CD4-positive, alpha-beta T cell (primary cell): ENCODE measurements around the gene DDI2. TPM values are rescaled to one million over a fixed set of nuclear protein-coding genes. Genes with fewer than 3 reads are reported as not detected.

Experiments
- ATAC-seq: fragments of 200-7000 bp; cut with Tn5 transposase; one replicate; pipeline ENCODE4 v1.10.0; 2022; ENCODE audit warnings: mild to moderate bottlenecking; ENCODE audit not compliant: poor library complexity
- CTCF ChIA-PET: fragments of 350-600 bp; sonication (Branson Sonifier 250); formaldehyde crosslinking; loops from one replicate; lab custom pipeline; 2021; ENCODE audit warnings: antibody characterized with exemption, inconsistent platforms; lab: Charles Lee
- POLR2A ChIA-PET: fragments of 350-600 bp; sonication (Branson Sonifier 250); formaldehyde crosslinking; loops from one replicate; lab custom pipeline; 2021; ENCODE audit warnings: antibody characterized with exemption, inconsistent platforms; lab: Charles Lee
- DNase-seq, 14 experiments: peaks; one replicate each; pipeline ENCODE4 v3.0.0-alpha.2; 2013 to 2020; ENCODE audit warnings: mixed read lengths in 2 of 14
- H3K27ac ChIP-seq, 2 donors: one replicate each; pipeline versions ENCODE4 v1.5.1 to v1.7.0; 2013; ENCODE audit warnings: low read length in 2 of 2, low read depth in 1 of 2, mild to moderate bottlenecking in 1 of 2
- H3K27me3 ChIP-seq, 2 experiments: 1 replicate in 1 of 2; 2 replicates in 1 of 2; pipeline versions ENCODE4 v1.6.1 to v1.7.0; 2013; ENCODE audit warnings: low read length in 2 of 2, control low read depth in 1 of 2, mild to moderate bottlenecking in 1 of 2, moderate library complexity in 1 of 2; ENCODE audit not compliant: insufficient read depth in 2 of 2, control insufficient read depth in 1 of 2
- H3K36me3 ChIP-seq: one replicate; pipeline ENCODE4 v1.6.1; 2013; ENCODE audit warnings: low read length, control low read depth; ENCODE audit not compliant: insufficient read depth
- H3K4me1 ChIP-seq: one replicate; pipeline ENCODE4 v1.6.1; 2013; ENCODE audit warnings: low read length, control low read depth; ENCODE audit not compliant: insufficient read depth
- H3K4me3 ChIP-seq: one replicate; pipeline ENCODE4 v1.5.1; 2013; ENCODE audit warnings: mild to moderate bottlenecking, low read length, moderate library complexity
- H3K9me3 ChIP-seq, 2 experiments: 1 replicate in 1 of 2; 2 replicates in 1 of 2; pipeline versions ENCODE4 v1.6.1 to v1.7.0; 2013; ENCODE audit warnings: low read length in 2 of 2, mild to moderate bottlenecking in 2 of 2, control low read depth in 1 of 2, moderate library complexity in 1 of 2; ENCODE audit not compliant: control insufficient read depth in 1 of 2, insufficient read depth in 1 of 2
- H3K27ac Mint-ChIP-seq: one replicate; pipeline ENCODE4 v1.8.0; 2020; ENCODE audit warnings: mixed read lengths
- H3K27me3 Mint-ChIP-seq: one replicate; pipeline ENCODE4 v1.8.0; 2021; ENCODE audit warnings: mixed read lengths
- H3K36me3 Mint-ChIP-seq: one replicate; pipeline ENCODE4 v1.8.0; 2021; ENCODE audit warnings: low read depth, mixed read lengths
- H3K4me1 Mint-ChIP-seq: one replicate; pipeline ENCODE4 v1.8.0; 2021; ENCODE audit warnings: low read depth, mixed read lengths
- H3K4me3 Mint-ChIP-seq: one replicate; pipeline ENCODE4 v1.8.0; 2020; ENCODE audit warnings: mild to moderate bottlenecking, mixed read lengths
- H3K9me3 Mint-ChIP-seq: one replicate; pipeline ENCODE4 v1.8.0; 2020; ENCODE audit warnings: mixed read lengths
- CTCF ChIP-seq: fragments of 200-600 bp; IDR thresholded peaks from one replicate; pipeline ENCODE4 v1.8.0; 2022; ENCODE audit warnings: antibody characterized with exemption, mild to moderate bottlenecking
- intact Hi-C, 2 experiments: fragments of 100-400 bp; cut with DNase I in 1 of 2; cut with micrococcal nuclease in 1 of 2; formaldehyde crosslinking; loops; one replicate each; pipeline versions ENCODE4 v1.15.1 to v1.9.0; 2023 to 2025; cut with DNase I, micrococcal nuclease
- total RNA-seq, 174 experiments: library from RNA in 2 of 174; stranded (reverse) in 2 of 174; gene quantifications; one replicate each; pipeline ENCODE4 v1.2.3 and lab custom pipeline; 2021 to 2026

Gene DDI2
- total RNA-seq, 2 experiments from 2014 or later = 24.2 to 29.9 TPM

- Histone ChIP-seq H3K4me1 (peaks cover 63% of the 10 kb centered on the region), H3K27me3 (no peaks in the 10 kb centered on the region), H3K36me3 (peaks cover 8% of the 10 kb centered on the region), H3K9me3 (no peaks in the 10 kb centered on the region), H3K4me3 (no peak overlapping the region), H3K27ac (peak overlapping the region; percentile 64)
- Mint-ChIP-seq H3K36me3 (peaks cover 23% of the 10 kb centered on the region), H3K27me3 (no peaks in the 10 kb centered on the region), H3K4me1 (peaks cover 55% of the 10 kb centered on the region), H3K27ac (peak overlapping the region; percentile 97), H3K9me3 (no peaks in the 10 kb centered on the region), H3K4me3 (peak overlapping the region; percentile 67)
- TF ChIP-seq CTCF = no peak
- intact Hi-C loops = loop anchor here (1.0 to 5.0 kb wide), 2 partner anchors 52 to 53 kb away; partner anchors contain the start of gene DNAJC16 (in 2 of the 2)
- ChIA-PET POLR2A (interaction anchor here (0.5 to 3.6 kb wide), 12 partner anchors 9 to 1120 kb away, joined by 3 to 34 read pairs (median 6); partner anchors contain the start of genes DDI2, DNAJC16 and SPEN), CTCF (no interaction called here)
- DNase-seq (peak in 3 of 14 experiments; percentile 7 to 35 (median 29)), ATAC-seq (no peak)
Measured at GRCh38 chr1:15579683-15580047, 37.6 kb upstream of the DDI2 start.

GRCh38 chr1:15583016-15583706, 34.1 kb upstream of the DDI2 start:
- Mint-ChIP-seq H3K36me3 (peaks cover 31% of the 10 kb centered on the region), H3K4me1 (peaks cover 56% of the 10 kb centered on the region), H3K27me3 (no peaks in the 10 kb centered on the region), H3K4me3 (peak overlapping the region; percentile 80), H3K27ac (peak overlapping the region; percentile 85), H3K9me3 (no peaks in the 10 kb centered on the region)
- POLR2A ChIA-PET = interaction anchor here (1.5 kb wide), 1 partner anchor 14 kb away, joined by 5 read pairs; no protein-coding TSS in a partner anchor
- peaks cover 60% of the 10 kb centered on the region for H3K4me1 ChIP-seq
- no peak overlapping the region for H3K4me3 ChIP-seq
- CTCF ChIA-PET = interaction anchor here (1.6 kb wide), 1 partner anchor 20 kb away, joined by 5 read pairs; no protein-coding TSS in a partner anchor
- DNase-seq = no peak
- no peaks in the 10 kb centered on the region for H3K9me3 ChIP-seq
- no peak overlapping the region for H3K27ac ChIP-seq
- H3K36me3 ChIP-seq = no peaks in the 10 kb centered on the region
- H3K27me3 ChIP-seq = no peaks in the 10 kb centered on the region
- ATAC-seq = no peak
- intact Hi-C loops = no loop called here
- no peak for TF ChIP-seq CTCF

- TF ChIP-seq CTCF = peak; percentile 28
- CTCF ChIA-PET = interaction anchor here (0.6 to 1.6 kb wide), 2 partner anchors 18 to 34 kb away, joined by 3 to 5 read pairs; no protein-coding TSS in a partner anchor
- POLR2A ChIA-PET = interaction anchor here (0.6 to 1.5 kb wide), 4 partner anchors 9 to 58 kb away, joined by 3 to 5 read pairs (median 4); partner anchors contain the start of gene DNAJC16
- peaks cover 41% of the 10 kb centered on the region for H3K4me1 Mint-ChIP-seq
- H3K27me3 ChIP-seq = no peaks in the 10 kb centered on the region
- peak within 1 kb of the TSS; percentile 85 for H3K27ac Mint-ChIP-seq
- peak within 1 kb of the TSS; percentile 58 to 67 for H3K27ac ChIP-seq
- no peaks in the 10 kb centered on the region for H3K27me3 Mint-ChIP-seq
- intact Hi-C loops = no loop called here
- H3K4me3 Mint-ChIP-seq = peak within 1 kb of the TSS; percentile 87
- no peaks in the 10 kb centered on the region for H3K9me3 Mint-ChIP-seq
- H3K36me3 ChIP-seq = no peaks in the 10 kb centered on the region
- peaks cover 25% of the 10 kb centered on the region for H3K36me3 Mint-ChIP-seq
- peak within 1 kb of the TSS; percentile 78 for H3K4me3 ChIP-seq
- H3K9me3 ChIP-seq = no peaks in the 10 kb centered on the region
- DNase-seq (peak; percentile 23 to 72 (median 43)), ATAC-seq (peak; percentile 81)
- H3K4me1 ChIP-seq = peaks cover 44% of the 10 kb centered on the region
Measured at GRCh38 chr1:15584489-15585363, 32.5 kb upstream of the DDI2 start, which contains the start of gene AGMAT. Gene AGMAT (minus strand): TSS chr1:15585051. CDS start chr1:15584967, 84 bp downstream.
